Raji (cell line): ENCODE measurements around the gene ANKRD7.

ENCODE experiments used
- POLR2A ChIP-seq: IDR thresholded peaks from 2 replicates; pipeline ENCODE4 v1.6.1; 2011; ENCODE audit warnings: low read depth, low read length, control low read depth; ENCODE audit not compliant: insufficient read depth

Gene ANKRD7

GRCh38 chr7:118218413-118219156 lies 5.9 kb upstream of the ANKRD7 start:
- no peak for TF ChIP-seq POLR2A

- no peak for TF ChIP-seq POLR2A
Measured at GRCh38 chr7:118219157-118219512, 5.4 kb upstream of the ANKRD7 start.

GRCh38 chr7:118220583-118220982 lies 3.9 kb upstream of the ANKRD7 start:
- no peak for TF ChIP-seq POLR2A

- no peak for TF ChIP-seq POLR2A
Measured at GRCh38 chr7:118222591-118222990, 1.9 kb upstream of the ANKRD7 start.

GRCh38 chr7:118232837-118233236 lies 8.3 kb downstream of the ANKRD7 start:
- no peak for TF ChIP-seq POLR2A

GRCh38 chr7:118233799-118234198 lies 9.3 kb downstream of the ANKRD7 start:
- no peak for TF ChIP-seq POLR2A

GRCh38 chr7:118239014-118239413 lies 14.5 kb downstream of the ANKRD7 start:
- no peak for TF ChIP-seq POLR2A

GRCh38 chr7:118243695-118244094 lies 19.2 kb downstream of the ANKRD7 start:
- TF ChIP-seq POLR2A, result no peak

- TF ChIP-seq POLR2A, result no peak
Measured at GRCh38 chr7:118245267-118246040, 20.9 kb downstream of the ANKRD7 start.

- TF ChIP-seq POLR2A, result no peak
Measured at GRCh38 chr7:118250860-118251494, 26.5 kb downstream of the ANKRD7 start.

- no peak for TF ChIP-seq POLR2A
Measured at GRCh38 chr7:118252087-118252486, 27.6 kb downstream of the ANKRD7 start.

GRCh38 chr7:118259115-118259514 lies 34.6 kb downstream of the ANKRD7 start:
- TF ChIP-seq POLR2A, result no peak

GRCh38 chr7:118264836-118265235 lies 40.3 kb downstream of the ANKRD7 start:
- TF ChIP-seq POLR2A, result no peak

GRCh38 chr7:118280319-118281012 lies 56.0 kb downstream of the ANKRD7 start:
- no peak for TF ChIP-seq POLR2A

- TF ChIP-seq POLR2A, result no peak
Measured at GRCh38 chr7:118281196-118281595, 56.7 kb downstream of the ANKRD7 start.

- TF ChIP-seq POLR2A, result no peak
Measured at GRCh38 chr7:118285358-118285757, 60.9 kb downstream of the ANKRD7 start.

- TF ChIP-seq POLR2A, result no peak
Measured at GRCh38 chr7:118286131-118286530, 61.6 kb downstream of the ANKRD7 start.
